SJSA1 (cell line): ENCODE results near the gene TPPP2. TPM values are rescaled to one million over a fixed set of nuclear protein-coding genes. Genes with fewer than 3 reads are reported as not detected.
A peak's percentile ranks its signal among the peaks of the same experiment; 100 is the strongest.
"Not testable (repeated sequence)": the region's sequence is repeated elsewhere in the genome, so short reads cannot be mapped to it uniquely, and the experiment has no call there.

Experiments
- DNase-seq, 2 experiments: peaks; one replicate each; pipeline ENCODE4 v3.0.0-alpha.2; 2015 to 2020; ENCODE audit warnings: low spot score in 2 of 2, low read depth in 1 of 2
- H3K27ac ChIP-seq: fragments of 250-450 bp; sonication (Bioruptor Pico); 2 replicates; pipeline ENCODE4 v1.5.1; 2020; ENCODE audit warnings: mild to moderate bottlenecking, moderate library complexity
- H3K27me3 ChIP-seq: fragments of 250-450 bp; sonication (Bioruptor Pico); replicated peaks from 2 replicates; pipeline ENCODE4 v1.5.1; 2020; ENCODE audit warnings: mild to moderate bottlenecking, moderate library complexity
- H3K36me3 ChIP-seq: fragments of 250-450 bp; sonication (Bioruptor Pico); 2 replicates; pipeline ENCODE4 v1.5.1; 2020; ENCODE audit warnings: mild to moderate bottlenecking
- H3K4me1 ChIP-seq: fragments of 250-450 bp; sonication (Bioruptor Pico); replicated peaks from 2 replicates; pipeline ENCODE4 v1.6.1; 2021; ENCODE audit warnings: mild to moderate bottlenecking
- H3K4me3 ChIP-seq: fragments of 250-450 bp; sonication (Bioruptor Pico); 2 replicates; pipeline ENCODE4 v1.5.1; 2020; ENCODE audit warnings: mild to moderate bottlenecking
- H3K9me3 ChIP-seq: fragments of 250-450 bp; sonication (Bioruptor Pico); replicated peaks from 2 replicates; pipeline ENCODE4 v1.5.1; 2020; ENCODE audit warnings: mild to moderate bottlenecking
- total RNA-seq: library from RNA; depleted of rRNA; stranded (reverse); fragments of >200 nt; shearing (Covaris generic); gene quantifications from 2 replicates; pipeline ENCODE4 v1.2.3, GENCODE V29; 2014

TPPP2 gene
- total RNA-seq, 1 experiment from 2014 or later: not detected

DNA sequence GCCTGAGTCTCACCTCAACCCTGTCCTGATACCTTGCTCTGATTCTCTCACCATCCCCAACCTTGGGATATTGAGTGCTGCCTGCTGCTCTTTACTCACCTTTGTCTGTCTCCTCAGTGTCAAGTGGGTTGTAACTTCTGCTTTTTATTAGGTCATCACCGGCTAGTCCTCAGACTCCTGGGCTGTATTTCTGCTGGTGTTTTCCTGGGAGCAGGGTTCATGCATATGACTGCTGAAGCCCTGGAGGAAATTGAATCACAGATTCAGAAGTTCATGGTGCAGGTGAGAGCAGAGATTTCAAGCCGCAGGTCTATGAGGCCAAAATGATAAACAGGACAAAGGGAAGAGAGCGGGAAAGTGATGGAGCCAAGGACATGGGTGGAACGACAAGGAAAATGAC is 30.4 kb upstream of the TPPP2 start:
- DNase-seq: no peak
- Histone ChIP-seq H3K9me3 (no peaks in the 10 kb centered on the region), H3K4me1 (no peaks in the 10 kb centered on the region), H3K27ac (no peak overlapping the region), H3K36me3 (peaks cover 22% of the 10 kb centered on the region), H3K27me3 (no peaks in the 10 kb centered on the region), H3K4me3 (no peak overlapping the region)

DNA sequence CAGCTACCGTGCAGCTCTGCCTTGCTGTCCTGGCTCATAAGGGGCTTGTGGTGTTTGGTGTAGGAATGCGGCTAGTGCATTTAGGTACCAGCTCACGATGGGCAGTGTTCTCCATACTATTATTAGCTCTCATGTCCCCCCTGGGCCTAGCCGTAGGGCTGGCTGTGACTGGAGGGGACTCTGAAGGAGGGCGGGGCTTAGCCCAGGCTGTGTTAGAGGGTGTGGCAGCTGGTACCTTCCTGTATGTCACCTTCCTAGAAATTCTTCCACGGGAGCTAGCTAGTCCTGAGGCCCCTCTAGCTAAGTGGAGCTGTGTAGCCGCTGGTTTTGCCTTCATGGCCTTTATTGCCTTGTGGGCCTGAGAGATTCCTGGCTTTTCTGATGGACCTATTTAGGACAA is 28.8 kb upstream of the TPPP2 start:
- no peaks in the 10 kb centered on the region for H3K9me3 ChIP-seq
- no peaks in the 10 kb centered on the region for H3K4me1 ChIP-seq
- DNase-seq: no peak
- H3K27me3 ChIP-seq: no peaks in the 10 kb centered on the region
- no peak overlapping the region for H3K27ac ChIP-seq
- no peak overlapping the region for H3K4me3 ChIP-seq
- peaks cover 6% of the 10 kb centered on the region for H3K36me3 ChIP-seq

DNA sequence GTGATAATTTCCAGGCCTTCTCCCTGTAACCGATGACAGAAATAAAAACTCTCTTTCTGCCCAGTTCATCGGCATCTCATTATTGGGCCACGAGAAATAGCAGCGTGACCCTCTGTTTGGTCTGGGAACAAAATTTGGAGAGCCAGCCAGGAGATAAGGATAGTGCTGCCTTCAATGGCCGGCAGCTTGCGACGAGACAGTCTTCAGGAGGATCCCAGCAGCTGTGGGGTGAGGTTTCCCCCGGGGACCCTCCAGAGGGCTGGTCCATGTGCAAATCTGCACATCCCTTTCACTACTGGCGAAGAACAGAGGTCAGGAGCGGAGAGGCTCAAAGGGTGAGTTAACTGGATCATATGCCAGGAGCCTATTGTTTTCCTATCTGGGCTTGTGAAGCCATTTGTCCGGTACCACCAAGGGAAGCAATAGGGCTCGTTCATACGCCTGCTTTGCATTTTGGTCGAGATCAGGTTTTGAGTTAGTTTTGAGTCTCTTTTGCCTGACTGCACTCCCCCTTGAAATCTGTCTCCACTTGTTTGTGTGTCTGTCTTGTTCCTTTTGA is 26.1 kb upstream of the TPPP2 start:
- H3K27me3 ChIP-seq: no peaks in the 10 kb centered on the region
- no peaks in the 10 kb centered on the region for H3K4me1 ChIP-seq
- H3K36me3 ChIP-seq: no peaks in the 10 kb centered on the region
- no peak for DNase-seq
- no peaks in the 10 kb centered on the region for H3K9me3 ChIP-seq
- no peak overlapping the region for H3K27ac ChIP-seq
- no peak overlapping the region for H3K4me3 ChIP-seq

GRCh38 chr14:21009721-21010120 is 20.3 kb upstream of the TPPP2 start:
- DNase-seq, H3K4me3 ChIP-seq, H3K36me3 ChIP-seq, H3K27ac ChIP-seq, H3K4me1 ChIP-seq, H3K27me3 ChIP-seq, H3K9me3 ChIP-seq: not testable (repeated sequence)

DNA sequence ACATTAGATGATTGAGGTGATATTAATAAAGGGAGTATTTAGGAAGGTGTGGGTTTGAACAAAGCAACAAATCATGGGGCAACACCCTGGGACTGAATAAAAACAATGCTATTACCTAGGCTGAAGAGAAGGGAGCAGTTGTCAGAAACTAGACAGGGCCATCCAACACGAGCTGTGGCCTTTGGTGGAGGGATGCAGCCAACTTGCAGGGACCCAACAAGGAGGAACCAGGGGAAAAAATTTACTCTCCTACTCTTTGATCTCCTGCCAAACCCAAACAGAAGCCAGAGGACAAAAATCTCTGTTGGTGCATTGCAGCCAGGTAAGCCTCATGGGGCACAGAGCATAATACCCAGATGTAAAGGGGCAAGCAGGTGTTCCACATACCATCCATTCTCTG is 18.9 kb upstream of the TPPP2 start:
- DNase-seq: no peak
- H3K27ac ChIP-seq: no peak overlapping the region
- no peaks in the 10 kb centered on the region for H3K4me1 ChIP-seq
- H3K36me3 ChIP-seq: no peaks in the 10 kb centered on the region
- H3K4me3 ChIP-seq: no peak overlapping the region
- no peaks in the 10 kb centered on the region for H3K9me3 ChIP-seq
- H3K27me3 ChIP-seq: no peaks in the 10 kb centered on the region; the same call in 1 of the 2 replicates

GRCh38 chr14:21014761-21015190 is 15.2 kb upstream of the TPPP2 start:
- DNase-seq: peak; percentile 64 to 71
- Histone ChIP-seq H3K4me3 (no peak overlapping the region), H3K4me1 (no peaks in the 10 kb centered on the region), H3K27ac (no peak overlapping the region), H3K9me3 (no peaks in the 10 kb centered on the region), H3K27me3 (no peaks in the 10 kb centered on the region; the same call in 1 of the 2 replicates), H3K36me3 (no peaks in the 10 kb centered on the region)

DNA sequence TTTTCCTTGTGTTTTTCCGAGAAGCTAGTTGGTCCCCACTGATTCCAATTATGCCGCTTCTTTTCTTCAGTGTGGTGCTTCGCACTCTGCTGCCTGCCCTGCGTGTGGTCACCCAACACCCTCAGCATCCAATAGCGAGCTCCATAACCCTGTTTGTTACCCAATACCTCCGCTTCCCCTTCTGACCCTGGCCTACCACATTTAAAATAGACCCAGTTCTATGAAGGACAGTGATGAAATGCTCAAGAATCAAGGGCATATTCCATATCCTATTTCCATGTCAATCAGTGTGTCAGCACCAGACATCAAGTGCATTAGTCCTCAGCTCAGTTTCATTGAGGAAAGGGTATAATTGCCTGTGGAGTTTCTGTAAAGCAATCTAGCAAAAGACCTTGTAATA is 14.7 kb upstream of the TPPP2 start:
- no peaks in the 10 kb centered on the region for H3K4me1 ChIP-seq
- H3K27me3 ChIP-seq: no peaks in the 10 kb centered on the region; the same call in 1 of the 2 replicates
- no peak overlapping the region for H3K27ac ChIP-seq
- no peak for DNase-seq
- H3K4me3 ChIP-seq: no peak overlapping the region
- H3K9me3 ChIP-seq: no peaks in the 10 kb centered on the region
- H3K36me3 ChIP-seq: no peaks in the 10 kb centered on the region

GRCh38 chr14:21016413-21017190 is 13.4 kb upstream of the TPPP2 start:
- H3K4me3 ChIP-seq: no peak overlapping the region
- H3K4me1 ChIP-seq: no peaks in the 10 kb centered on the region
- no peak for DNase-seq
- H3K27ac ChIP-seq: no peak overlapping the region
- no peaks in the 10 kb centered on the region for H3K36me3 ChIP-seq
- no peaks in the 10 kb centered on the region for H3K9me3 ChIP-seq
- H3K27me3 ChIP-seq: no peaks in the 10 kb centered on the region; the same call in 1 of the 2 replicates

DNA sequence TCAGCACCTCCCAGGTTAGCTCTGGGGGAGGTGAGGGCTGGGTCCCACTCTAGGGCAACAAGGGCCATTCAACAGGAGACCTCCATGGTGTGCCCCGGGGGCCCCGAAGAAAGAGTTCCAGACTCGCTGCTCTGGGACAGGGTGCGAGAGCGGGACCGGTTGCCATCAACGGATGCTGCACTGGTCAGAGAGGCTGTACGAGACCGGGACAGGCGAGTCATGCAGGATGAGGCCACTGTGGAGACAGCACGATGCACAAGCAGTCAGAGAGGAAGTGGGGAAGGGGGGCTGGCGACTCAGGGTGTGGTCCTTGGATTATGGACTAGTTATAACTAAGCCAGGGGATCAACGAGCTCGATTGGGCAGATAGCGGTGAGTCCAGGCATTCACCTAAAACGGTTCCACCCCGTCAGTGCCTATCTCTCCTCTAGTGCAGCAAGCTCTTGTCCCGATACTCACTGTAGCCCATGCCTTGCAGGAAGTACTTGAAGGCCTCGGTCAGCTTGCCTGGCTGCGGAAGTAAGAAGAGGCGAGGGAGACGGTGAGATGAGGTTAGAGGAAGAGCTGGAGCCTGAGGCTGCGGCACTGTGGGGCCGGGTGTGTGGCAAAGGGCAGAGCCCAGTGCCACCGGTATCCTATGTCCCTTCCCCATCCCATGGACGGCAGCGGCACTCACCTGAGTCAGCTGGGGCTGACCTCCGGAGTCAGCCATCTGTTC is 12.3 kb upstream of the TPPP2 start:
- Histone ChIP-seq H3K4me1 (no peaks in the 10 kb centered on the region), H3K27ac (no peak overlapping the region), H3K36me3 (no peaks in the 10 kb centered on the region), H3K9me3 (no peaks in the 10 kb centered on the region), H3K27me3 (no peaks in the 10 kb centered on the region), H3K4me3 (no peak overlapping the region)
- DNase-seq: no peak

DNA sequence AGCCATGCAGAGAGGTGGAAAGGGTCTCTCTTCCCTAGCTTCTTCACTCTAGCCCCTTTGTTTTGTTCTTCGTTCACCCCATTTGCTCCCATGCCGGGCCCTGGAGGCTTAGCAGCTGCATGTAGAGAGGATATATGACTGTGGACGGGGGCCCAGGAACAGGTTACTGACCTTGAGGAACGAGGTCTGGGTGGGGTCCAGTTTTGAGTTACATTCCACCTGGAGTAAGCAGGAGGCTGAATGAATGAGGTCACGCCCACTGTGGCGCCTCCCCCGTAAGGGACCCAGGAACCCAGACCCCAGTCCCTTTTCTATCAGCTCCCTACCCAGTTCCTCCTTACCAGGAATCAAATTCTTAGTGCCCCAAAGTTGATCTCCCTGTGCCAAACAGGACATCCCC is 11.7 kb upstream of the TPPP2 start:
- no peaks in the 10 kb centered on the region for H3K4me1 ChIP-seq
- 0 out of 2 replicates have a peak, but pooled peaks cover 3% of the 10 kb centered on the region for H3K27me3 ChIP-seq
- no peaks in the 10 kb centered on the region for H3K9me3 ChIP-seq
- H3K4me3 ChIP-seq: no peak overlapping the region
- no peak for DNase-seq
- H3K27ac ChIP-seq: no peak overlapping the region
- no peaks in the 10 kb centered on the region for H3K36me3 ChIP-seq

DNA sequence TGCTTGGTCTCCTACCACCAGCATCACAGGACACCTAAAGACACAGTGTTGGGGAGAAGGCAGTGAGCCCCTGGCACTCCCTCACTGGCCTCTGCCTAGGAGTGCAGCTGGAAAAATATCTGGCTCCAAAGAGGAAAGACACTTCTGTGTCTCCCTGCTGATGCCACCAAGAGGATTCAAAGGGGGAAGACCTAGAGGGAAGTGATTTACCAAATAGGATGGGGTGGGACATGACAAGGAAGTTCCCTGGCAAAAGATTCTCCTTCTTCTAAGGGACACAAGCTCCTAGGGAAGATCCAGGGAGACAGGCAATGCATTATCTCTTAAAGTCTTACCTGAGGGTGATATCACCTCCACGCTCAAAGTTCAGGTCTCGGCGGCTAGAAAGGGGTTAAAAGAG is 11.2 kb upstream of the TPPP2 start:
- Histone ChIP-seq H3K9me3 (no peaks in the 10 kb centered on the region), H3K27ac (no peak overlapping the region), H3K36me3 (no peaks in the 10 kb centered on the region), H3K4me1 (no peaks in the 10 kb centered on the region), H3K4me3 (no peak overlapping the region), H3K27me3 (peaks cover 7% of the 10 kb centered on the region; the same call in 1 of the 2 replicates)
- no peak for DNase-seq

DNA sequence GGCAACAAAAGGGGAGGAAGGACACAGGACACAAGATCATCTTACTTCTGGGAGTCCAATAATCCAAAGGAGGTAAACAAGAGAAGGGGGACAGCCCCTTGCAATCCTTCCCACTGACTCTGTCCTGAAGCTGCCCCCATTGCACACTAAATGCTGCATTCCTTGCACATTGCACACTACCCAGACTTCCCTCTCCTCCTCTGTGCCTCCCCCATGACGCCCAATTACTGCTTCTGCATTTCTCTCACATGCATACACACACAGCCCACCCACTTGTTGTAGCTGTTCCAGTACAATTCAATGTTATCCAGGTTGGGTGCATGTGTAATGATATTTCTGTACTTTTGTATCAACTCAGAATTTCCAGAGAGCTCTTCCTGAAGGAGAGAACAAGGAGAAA is 10.7 kb upstream of the TPPP2 start:
- H3K9me3 ChIP-seq: no peaks in the 10 kb centered on the region
- H3K36me3 ChIP-seq: no peaks in the 10 kb centered on the region
- no peak overlapping the region for H3K27ac ChIP-seq
- H3K4me3 ChIP-seq: no peak overlapping the region
- no peak for DNase-seq
- no peaks in the 10 kb centered on the region; the same call in 1 of the 2 replicates for H3K4me1 ChIP-seq
- peaks cover 13% of the 10 kb centered on the region for H3K27me3 ChIP-seq

DNA sequence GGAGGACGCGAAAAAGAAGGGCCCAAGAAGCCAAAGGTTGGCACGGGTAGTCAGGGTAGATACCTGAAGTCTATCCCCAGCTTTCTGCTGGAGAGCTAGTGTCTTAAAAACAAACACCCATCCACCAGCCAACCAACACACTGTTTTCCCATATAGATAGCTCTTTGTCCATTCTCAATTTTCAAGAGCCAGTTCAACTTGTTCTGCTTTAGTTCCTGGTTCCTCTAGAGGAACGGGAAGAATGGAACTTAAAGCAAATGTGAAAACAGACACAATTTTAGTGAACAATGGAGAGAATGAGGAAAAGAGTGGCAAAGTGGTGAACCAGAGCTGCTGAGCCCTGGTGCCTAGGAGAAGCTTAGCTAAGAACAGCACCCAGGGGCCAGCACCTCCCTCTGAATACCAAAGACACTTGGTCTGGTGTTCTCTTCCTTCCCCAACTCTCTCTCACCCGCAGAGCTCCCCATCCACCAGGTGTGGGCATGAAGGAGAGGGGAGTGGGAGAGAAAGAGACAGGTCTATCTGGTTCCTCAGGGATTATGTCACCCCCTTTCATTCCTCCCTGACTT is 9.0 kb upstream of the TPPP2 start:
- DNase-seq: no peak
- Histone ChIP-seq H3K27ac (no peak overlapping the region), H3K36me3 (no peaks in the 10 kb centered on the region), H3K9me3 (no peaks in the 10 kb centered on the region), H3K4me1 (peaks cover 4% of the 10 kb centered on the region), H3K4me3 (no peak overlapping the region), H3K27me3 (peaks cover 23% of the 10 kb centered on the region)

DNA sequence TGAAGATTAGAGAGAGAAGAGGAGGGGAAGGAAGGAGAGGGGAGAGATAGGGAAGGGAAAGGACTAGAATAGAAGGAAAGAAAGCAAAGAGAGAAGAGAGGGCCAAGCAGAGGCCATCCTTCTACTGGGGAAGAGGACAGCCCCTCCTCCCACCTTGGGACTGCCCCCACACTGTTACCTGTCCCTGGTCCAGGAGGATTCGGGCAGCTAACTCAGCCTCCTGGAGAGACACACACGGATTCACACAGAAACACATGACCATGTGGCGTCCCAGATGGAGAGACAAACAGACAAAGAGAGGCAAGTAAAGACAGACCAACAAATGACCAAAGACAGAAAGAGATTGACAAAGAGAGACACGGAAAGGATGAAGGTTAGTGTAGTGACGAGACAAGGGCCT is 7.3 kb upstream of the TPPP2 start:
- no peaks in the 10 kb centered on the region for H3K9me3 ChIP-seq
- peaks cover 4% of the 10 kb centered on the region for H3K4me1 ChIP-seq
- peaks cover 23% of the 10 kb centered on the region for H3K27me3 ChIP-seq
- H3K36me3 ChIP-seq: no peaks in the 10 kb centered on the region
- no peak overlapping the region for H3K4me3 ChIP-seq
- no peak for DNase-seq
- H3K27ac ChIP-seq: no peak overlapping the region
